ENCODE measurements around the gene DDX1. TPM values are rescaled to one million over a fixed set of nuclear protein-coding genes. Genes with fewer than 3 reads are reported as not detected.

The DDX1 gene
- total and polyA plus RNA-seq, 2 donors (not counting 1 experiment from before 2014, with no cell fraction given) = 13.2 to 52.6 TPM

DNA sequence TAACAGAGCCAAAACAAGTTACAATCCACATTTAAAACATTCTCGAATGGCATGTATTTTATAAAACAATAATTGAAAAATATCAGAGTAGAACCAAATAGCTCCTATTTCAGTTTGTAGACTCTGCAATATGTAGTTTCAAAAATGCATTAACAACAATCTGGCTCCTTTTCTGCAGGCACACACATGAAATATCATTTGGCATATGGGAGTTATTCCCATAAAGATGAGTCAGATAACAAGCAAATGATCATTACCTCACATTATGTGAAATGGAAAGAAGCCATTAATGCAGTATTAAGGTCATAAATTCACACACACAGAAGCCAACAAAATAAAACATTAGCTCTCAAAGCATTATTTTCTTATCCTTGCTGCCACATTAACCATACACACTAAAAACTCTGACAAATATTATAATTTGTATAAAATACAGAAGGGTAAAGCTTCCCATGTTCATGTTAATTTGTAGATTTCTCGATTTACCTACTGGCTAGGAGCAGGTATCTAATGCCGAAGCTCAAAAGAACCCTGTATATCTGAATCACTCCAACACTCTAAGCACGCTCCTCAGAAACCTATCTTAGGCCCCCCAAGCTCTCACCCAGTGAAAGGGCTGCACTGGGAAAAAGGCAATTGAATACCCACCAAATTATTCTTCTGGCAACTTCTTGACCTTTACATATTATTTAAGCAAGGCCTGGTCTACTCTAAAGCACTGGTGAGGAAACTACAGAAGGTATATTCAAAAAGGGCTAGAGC lies 44.4 kb upstream of the DDX1 start:
- ChIA-PET POLR2A (no interaction called here), CTCF (interaction anchor here (1.2 to 2.2 kb wide), 2 partner anchors 14 to 30 kb away, joined by 4 to 5 read pairs; partner anchors contain the start of gene NBAS)
- no peak for DNase-seq

DNA sequence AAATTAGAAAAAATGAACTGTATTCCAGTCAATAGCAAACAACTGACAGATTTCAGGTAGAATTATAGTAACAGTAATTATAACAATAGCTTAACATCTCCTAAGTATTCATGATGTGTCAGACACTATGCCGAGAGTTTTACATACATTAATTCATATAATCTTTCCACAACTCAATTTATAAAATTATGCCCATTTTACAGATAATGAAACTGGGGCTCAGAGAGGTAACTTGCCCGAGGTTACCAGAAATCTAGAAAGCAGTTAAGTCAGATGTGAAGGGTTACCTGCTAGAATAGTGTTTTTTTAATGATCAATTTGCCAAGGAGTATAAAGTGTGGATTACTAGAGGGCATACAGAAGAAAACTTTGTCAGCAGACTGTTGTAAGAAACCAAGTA lies 42.7 kb upstream of the DDX1 start:
- Histone ChIP-seq H2AFZ (ENCODE audit: insufficient read depth, low read depth, low read length, poor library complexity, severe bottlenecking) (no peak overlapping the region), H3K79me2 (ENCODE audit: control insufficient read depth, insufficient read depth, low read length) (no peaks in the 10 kb centered on the region), H3K9me3 (ENCODE audit: control extremely low read depth in 1 of 3, control insufficient read depth in 2 of 3, insufficient read depth in 1 of 3, low read length in 2 of 3) (no peaks in the 10 kb centered on the region), H3K4me2 (replicated peaks; ENCODE audit: low read depth, low read length, poor library complexity, severe bottlenecking) (no peak overlapping the region), H3K9ac (ENCODE audit: low read length) (no peak overlapping the region), H3K27ac (ENCODE audit: low read length in 2 of 2) (no peak overlapping the region), H3K4me3 (ENCODE audit: control extremely low read depth in 1 of 5, extremely low read depth in 1 of 5, insufficient read depth in 1 of 5, low read depth in 2 of 5, low read length in 4 of 5) (no peak overlapping the region), H4K20me1 (ENCODE audit: control insufficient read depth, insufficient read depth, low read length, poor library complexity, severe bottlenecking) (no peaks in the 10 kb centered on the region), H3K4me1 (ENCODE audit: control insufficient read depth in 2 of 2, insufficient read depth in 2 of 2, low read length in 2 of 2) (no peaks in the 10 kb centered on the region), H3K27me3 (replicated peaks in 1 of 4; ENCODE audit: control extremely low read depth in 1 of 4, control insufficient read depth in 3 of 4, insufficient read depth in 4 of 4, low read length in 3 of 4) (no peaks in the 10 kb centered on the region), H3K36me3 (replicated peaks in 1 of 2; ENCODE audit: control extremely low read depth in 1 of 2, control insufficient read depth in 1 of 2, extremely low read depth in 1 of 2, insufficient read depth in 2 of 2, low read length in 1 of 2) (peaks cover 1 to 13% of the 10 kb centered on the region in 2 experiments)
- intact Hi-C loops (cut with micrococcal nuclease) = no loop called here
- ATAC-seq (ENCODE audit: low read depth) (no peak), DNase-seq (no peak)
- Mint-ChIP-seq H3K9me3 (ENCODE audit: insufficient read depth) (no peaks in the 10 kb centered on the region), H3K27me3 (no peaks in the 10 kb centered on the region), H3K4me3 (no peak overlapping the region), H3K4me1 (no peaks in the 10 kb centered on the region), H3K27ac (no peak overlapping the region)
- 100% methylated on average over 1 of the region's 2 CpGs for WGBS (ENCODE audit: insufficient coverage)
- TF ChIP-seq, protein P1, sequence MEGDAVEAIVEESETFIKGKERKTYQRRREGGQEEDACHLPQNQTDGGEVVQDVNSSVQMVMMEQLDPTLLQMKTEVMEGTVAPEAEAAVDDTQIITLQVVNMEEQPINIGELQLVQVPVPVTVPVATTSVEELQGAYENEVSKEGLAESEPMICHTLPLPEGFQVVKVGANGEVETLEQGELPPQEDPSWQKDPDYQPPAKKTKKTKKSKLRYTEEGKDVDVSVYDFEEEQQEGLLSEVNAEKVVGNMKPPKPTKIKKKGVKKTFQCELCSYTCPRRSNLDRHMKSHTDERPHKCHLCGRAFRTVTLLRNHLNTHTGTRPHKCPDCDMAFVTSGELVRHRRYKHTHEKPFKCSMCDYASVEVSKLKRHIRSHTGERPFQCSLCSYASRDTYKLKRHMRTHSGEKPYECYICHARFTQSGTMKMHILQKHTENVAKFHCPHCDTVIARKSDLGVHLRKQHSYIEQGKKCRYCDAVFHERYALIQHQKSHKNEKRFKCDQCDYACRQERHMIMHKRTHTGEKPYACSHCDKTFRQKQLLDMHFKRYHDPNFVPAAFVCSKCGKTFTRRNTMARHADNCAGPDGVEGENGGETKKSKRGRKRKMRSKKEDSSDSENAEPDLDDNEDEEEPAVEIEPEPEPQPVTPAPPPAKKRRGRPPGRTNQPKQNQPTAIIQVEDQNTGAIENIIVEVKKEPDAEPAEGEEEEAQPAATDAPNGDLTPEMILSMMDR (IDR thresholded peaks at IDR 0.05) = no peak
- TF ChIP-seq EZH2 (IDR thresholded peaks at IDR 0.05; ENCODE audit: borderline replicate concordance, insufficient read depth, low read depth, low read length, poor library complexity, severe bottlenecking) = no peak
- CTCF ChIA-PET = no interaction called here
- POLR2A ChIA-PET = no interaction called here

More for the DNA sequence above, 44.4 kb upstream of the DDX1 start:
- H3K27me3 Mint-ChIP-seq = no peaks in the 10 kb centered on the region
- intact Hi-C loops (cut with micrococcal nuclease) = no loop called here
- Histone ChIP-seq H3K27ac (ENCODE audit: low read length in 2 of 2) (no peak overlapping the region), H3K27me3 (replicated peaks in 1 of 4; ENCODE audit: control extremely low read depth in 1 of 4, control insufficient read depth in 3 of 4, insufficient read depth in 4 of 4, low read length in 3 of 4) (no peaks in the 10 kb centered on the region), H3K4me3 (ENCODE audit: control extremely low read depth in 1 of 5, extremely low read depth in 1 of 5, insufficient read depth in 1 of 5, low read depth in 2 of 5, low read length in 4 of 5) (no peak overlapping the region), H3K9me3 (ENCODE audit: control extremely low read depth in 1 of 3, control insufficient read depth in 2 of 3, insufficient read depth in 1 of 3, low read length in 2 of 3) (no peaks in the 10 kb centered on the region), H2AFZ (ENCODE audit: insufficient read depth, low read depth, low read length, poor library complexity, severe bottlenecking) (no peak overlapping the region), H3K9ac (ENCODE audit: low read length) (no peak overlapping the region), H4K20me1 (ENCODE audit: control insufficient read depth, insufficient read depth, low read length, poor library complexity, severe bottlenecking) (no peaks in the 10 kb centered on the region), H3K79me2 (ENCODE audit: control insufficient read depth, insufficient read depth, low read length) (no peaks in the 10 kb centered on the region), H3K4me2 (replicated peaks; ENCODE audit: low read depth, low read length, poor library complexity, severe bottlenecking) (no peak overlapping the region), H3K36me3 (replicated peaks in 1 of 2; ENCODE audit: control extremely low read depth in 1 of 2, control insufficient read depth in 1 of 2, extremely low read depth in 1 of 2, insufficient read depth in 2 of 2, low read length in 1 of 2) (peaks cover 1 to 9% of the 10 kb centered on the region in 2 experiments), H3K4me1 (ENCODE audit: control insufficient read depth in 2 of 2, insufficient read depth in 2 of 2, low read length in 2 of 2) (no peaks in the 10 kb centered on the region)
- no peak for ATAC-seq (ENCODE audit: low read depth)
- H3K4me3 Mint-ChIP-seq = no peak overlapping the region
- 100% methylated on average over 2 of the region's 4 CpGs for WGBS (ENCODE audit: insufficient coverage)
- no peak overlapping the region for H3K27ac Mint-ChIP-seq
- H3K9me3 Mint-ChIP-seq (ENCODE audit: insufficient read depth) = no peaks in the 10 kb centered on the region
- no peaks in the 10 kb centered on the region for H3K4me1 Mint-ChIP-seq
- TF ChIP-seq EZH2 (IDR thresholded peaks at IDR 0.05; ENCODE audit: borderline replicate concordance, insufficient read depth, low read depth, low read length, poor library complexity, severe bottlenecking) = no peak
- TF ChIP-seq, protein P1 (IDR thresholded peaks at IDR 0.05) = no peak
